Fibroblast of villous mesenchyme (primary cell): ENCODE results near the gene HM13. TPM values are rescaled to one million over a fixed set of nuclear protein-coding genes. Genes with fewer than 3 reads are reported as not detected.

Source experiments
- DNase-seq: peaks from one replicate; pipeline ENCODE4 v3.0.0-alpha.2; 2010; ENCODE audit warnings: low read depth
- H3K4me3 ChIP-seq: 2 replicates; pipeline ENCODE4 v1.5.1; 2011; ENCODE audit warnings: low read depth, mild to moderate bottlenecking, low read length
- total RNA-seq: library from RNA; depleted of rRNA; stranded (reverse); fragments of >200 nt; gene quantifications from 2 replicates; pipeline ENCODE4 v1.2.3, GENCODE V29; 2012
- TF ChIP-seq, protein P1 (sequence below): IDR thresholded peaks from 2 replicates; pipeline ENCODE4 v1.5.1; 2012; ENCODE audit warnings: low read depth, mild to moderate bottlenecking, low read length; ENCODE audit not compliant: insufficient read depth

HM13 gene
- total RNA-seq, 1 donor, result 91.1 TPM

GRCh38 chr20:31475472-31476293 lies 38.6 kb upstream of the HM13 start:
- no peak overlapping the region for H3K4me3 ChIP-seq
- DNase-seq, result no peak
- TF ChIP-seq, protein P1, sequence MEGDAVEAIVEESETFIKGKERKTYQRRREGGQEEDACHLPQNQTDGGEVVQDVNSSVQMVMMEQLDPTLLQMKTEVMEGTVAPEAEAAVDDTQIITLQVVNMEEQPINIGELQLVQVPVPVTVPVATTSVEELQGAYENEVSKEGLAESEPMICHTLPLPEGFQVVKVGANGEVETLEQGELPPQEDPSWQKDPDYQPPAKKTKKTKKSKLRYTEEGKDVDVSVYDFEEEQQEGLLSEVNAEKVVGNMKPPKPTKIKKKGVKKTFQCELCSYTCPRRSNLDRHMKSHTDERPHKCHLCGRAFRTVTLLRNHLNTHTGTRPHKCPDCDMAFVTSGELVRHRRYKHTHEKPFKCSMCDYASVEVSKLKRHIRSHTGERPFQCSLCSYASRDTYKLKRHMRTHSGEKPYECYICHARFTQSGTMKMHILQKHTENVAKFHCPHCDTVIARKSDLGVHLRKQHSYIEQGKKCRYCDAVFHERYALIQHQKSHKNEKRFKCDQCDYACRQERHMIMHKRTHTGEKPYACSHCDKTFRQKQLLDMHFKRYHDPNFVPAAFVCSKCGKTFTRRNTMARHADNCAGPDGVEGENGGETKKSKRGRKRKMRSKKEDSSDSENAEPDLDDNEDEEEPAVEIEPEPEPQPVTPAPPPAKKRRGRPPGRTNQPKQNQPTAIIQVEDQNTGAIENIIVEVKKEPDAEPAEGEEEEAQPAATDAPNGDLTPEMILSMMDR, result no peak

GRCh38 chr20:31476294-31476585 lies 38.0 kb upstream of the HM13 start:
- TF ChIP-seq, protein P1, result no peak

DNA sequence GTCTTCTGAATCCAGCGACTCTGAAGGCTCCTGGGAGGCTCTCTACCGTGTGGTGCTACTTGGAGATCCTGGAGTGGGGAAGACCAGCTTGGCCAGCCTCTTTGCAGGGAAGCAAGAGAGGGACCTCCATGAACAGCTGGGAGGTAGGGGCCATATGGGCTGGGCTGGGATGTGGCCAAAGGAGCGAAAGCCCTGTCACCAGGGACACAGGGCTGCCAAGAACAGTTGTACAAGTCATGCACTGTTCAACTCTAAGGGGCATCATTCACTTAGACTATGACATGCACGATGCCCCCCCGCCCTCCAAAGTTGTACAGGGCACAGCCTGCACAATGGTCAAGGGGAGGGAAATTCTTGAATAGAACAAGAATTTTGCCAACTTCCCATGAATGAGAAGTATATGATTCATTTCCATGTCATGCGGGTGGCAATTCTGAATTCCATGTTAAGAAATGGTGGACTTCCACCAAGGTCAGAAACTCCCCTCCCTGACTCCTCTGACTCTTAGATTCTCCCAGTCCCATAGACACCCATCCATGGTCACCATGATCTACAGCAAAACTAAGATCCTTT lies 37.5 kb upstream of the HM13 start:
- H3K4me3 ChIP-seq, result no peak overlapping the region
- no peak for DNase-seq
- TF ChIP-seq, protein P1, result no peak

More at GRCh38 chr20:31476294-31476585, 38.0 kb upstream of the HM13 start:
- no peak for DNase-seq
- H3K4me3 ChIP-seq, result no peak overlapping the region

DNA sequence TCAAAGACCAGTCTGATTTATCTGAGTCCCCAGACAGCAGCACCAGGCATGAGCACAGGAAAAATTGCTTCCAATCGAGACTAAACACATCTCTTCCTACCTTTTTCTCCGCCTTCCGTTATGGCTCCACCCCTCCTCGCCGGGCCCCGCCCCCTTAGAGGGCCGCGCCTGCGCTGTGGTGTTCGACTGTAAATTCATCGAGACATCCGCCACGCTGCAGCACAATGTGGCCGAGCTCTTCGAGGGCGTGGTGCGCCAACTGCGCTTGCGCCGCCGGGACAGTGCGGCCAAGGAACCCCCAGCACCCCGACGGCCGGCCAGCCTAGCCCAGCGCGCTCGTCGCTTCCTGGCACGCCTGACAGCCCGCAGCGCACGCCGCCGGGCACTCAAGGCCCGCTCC lies 30.2 kb upstream of the HM13 start:
- TF ChIP-seq, protein P1, result no peak
- H3K4me3 ChIP-seq, result no peak overlapping the region
- DNase-seq, result no peak

DNA sequence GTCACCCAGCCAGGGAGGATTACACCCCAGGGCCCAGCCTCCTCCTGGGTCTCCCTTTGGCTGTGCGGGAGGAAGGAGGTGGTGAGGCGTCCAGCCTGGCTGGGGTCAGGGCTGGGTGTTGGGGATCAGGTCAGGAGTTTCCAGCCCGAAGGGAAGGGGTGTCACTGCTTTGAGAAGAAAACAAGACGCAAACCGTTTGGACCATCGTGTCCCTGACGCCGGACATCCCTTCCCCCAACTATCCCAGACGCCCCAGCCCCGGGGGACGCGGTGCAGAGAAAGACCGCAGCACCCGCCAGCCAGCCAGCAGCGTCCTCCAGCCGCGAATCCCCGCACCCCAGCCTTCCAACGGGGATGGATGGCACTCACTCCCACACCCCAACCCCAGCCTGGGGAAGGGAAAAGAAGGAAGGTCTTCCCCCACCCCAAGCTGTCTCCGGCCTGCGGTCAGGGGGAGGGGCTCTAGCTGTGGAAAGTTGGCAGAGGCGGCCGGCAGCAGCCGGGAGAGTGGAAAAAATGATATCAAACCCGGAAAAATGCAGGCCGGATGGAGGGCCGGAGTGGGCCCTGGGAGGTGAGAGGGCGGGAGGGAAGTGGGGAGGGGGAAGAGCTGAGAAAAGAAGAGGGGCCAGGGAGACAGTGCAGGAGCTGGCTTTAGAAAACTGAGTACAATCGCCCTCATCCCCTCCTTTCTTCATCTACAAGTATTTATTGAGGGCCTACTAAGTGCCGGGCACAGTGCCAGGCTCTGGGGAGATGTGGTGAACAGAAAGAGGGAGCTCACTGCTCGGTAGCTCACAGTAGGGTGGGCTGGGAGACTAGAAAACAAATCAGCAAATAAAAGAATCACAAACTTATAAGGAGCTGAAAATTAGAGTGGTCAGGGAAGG lies 28.5 kb upstream of the HM13 start:
- TF ChIP-seq, protein P1, result no peak
- DNase-seq, result peak; percentile 25
- peak overlapping the region; percentile 25 for H3K4me3 ChIP-seq

- DNase-seq, result no peak
- no peak overlapping the region for H3K4me3 ChIP-seq
- TF ChIP-seq, protein P1, result no peak
These were observed 26.1 kb upstream of the HM13 start for GRCh38 chr20:31488115-31488514.
